Measurements from ENCODE around the gene CACNB1.
A peak's percentile ranks its signal among the peaks of the same experiment; 100 is the strongest.
"Not testable (repeated sequence)": the region's sequence is repeated elsewhere in the genome, so short reads cannot be mapped to it uniquely, and the experiment has no call there.

Gene CACNB1

GRCh38 chr17:39173526-39174274 lies 23.8 kb downstream of the CACNB1 start:
- no peak for DNase-seq

- DNase-seq, result no peak
These were observed 24.4 kb downstream of the CACNB1 start for GRCh38 chr17:39173080-39173479.

GRCh38 chr17:39171933-39172332 lies 25.5 kb downstream of the CACNB1 start:
- no peak for DNase-seq

- no peak for DNase-seq
These were observed 26.9 kb downstream of the CACNB1 start for GRCh38 chr17:39170558-39170957.

- DNase-seq, result no peak
These were observed 27.4 kb downstream of the CACNB1 start for GRCh38 chr17:39170109-39170508.

- DNase-seq, result no peak
These were observed 28.0 kb downstream of the CACNB1 start for GRCh38 chr17:39169518-39169917.

GRCh38 chr17:39169101-39169500 lies 28.4 kb downstream of the CACNB1 start:
- DNase-seq, result no peak

GRCh38 chr17:39168503-39168902 lies 29.0 kb downstream of the CACNB1 start:
- not testable (repeated sequence) for DNase-seq

GRCh38 chr17:39167476-39167875 lies 30.0 kb downstream of the CACNB1 start:
- DNase-seq, result peak in 1 of 2 donors; percentile 17

- no peak for DNase-seq
These were observed 30.8 kb downstream of the CACNB1 start for GRCh38 chr17:39166437-39167335.

- no peak for DNase-seq
These were observed 31.6 kb downstream of the CACNB1 start, which contains the start of gene ARL5C for GRCh38 chr17:39165841-39166349. Gene ARL5C, minus strand, starts transcription at chr17:39166161. Its CDS starts 401 bp downstream, at chr17:39165760.

- no peak for DNase-seq
These were observed 32.2 kb downstream of the CACNB1 start for GRCh38 chr17:39165178-39165840.

GRCh38 chr17:39164675-39165143 lies 32.8 kb downstream of the CACNB1 start:
- DNase-seq, result peak; percentile 66 to 82

- no peak for DNase-seq
These were observed 35.5 kb downstream of the CACNB1 start for GRCh38 chr17:39161962-39162361.

GRCh38 chr17:39158623-39159022 lies 38.8 kb downstream of the CACNB1 start:
- DNase-seq, result no peak

GRCh38 chr17:39156491-39156890 lies 41.0 kb downstream of the CACNB1 start:
- no peak for DNase-seq

GRCh38 chr17:39155654-39156053 lies 41.8 kb downstream of the CACNB1 start:
- DNase-seq, result no peak

GRCh38 chr17:39153599-39154051 lies 43.8 kb downstream of the CACNB1 start:
- DNase-seq, result peak; percentile 76 to 99

- DNase-seq, result no peak
These were observed 45.3 kb downstream of the CACNB1 start for GRCh38 chr17:39151943-39152818.

GRCh38 chr17:39151150-39151942 lies 46.1 kb downstream of the CACNB1 start, which contains the start of gene PLXDC1:
Gene PLXDC1, minus strand, starts transcription at chr17:39151637. Its CDS starts 200 bp downstream, at chr17:39151437.
- DNase-seq, result no peak

- DNase-seq, result no peak
These were observed 46.7 kb downstream of the CACNB1 start for GRCh38 chr17:39150795-39151149.

Measured in inflammatory macrophage treated with lipopolysaccharide for 1 hour (primary cell).